ENCODE data around the gene CDKN2AIP.

CDKN2AIP gene

GRCh38 chr4:183416879-183417755, 27.3 kb upstream of the CDKN2AIP start:
- no peak for DNase-seq

GRCh38 chr4:183422962-183423631, 21.3 kb upstream of the CDKN2AIP start:
- DNase-seq, result no peak

GRCh38 chr4:183424109-183424744, 20.2 kb upstream of the CDKN2AIP start:
- peak; percentile 38 for DNase-seq

- peak; percentile 51 for DNase-seq
These were observed 17.9 kb upstream of the CDKN2AIP start for GRCh38 chr4:183426507-183426906.

GRCh38 chr4:183429489-183429888, 14.9 kb upstream of the CDKN2AIP start:
- DNase-seq, result peak; percentile 50

- DNase-seq, result peak; percentile 64
These were observed 14.0 kb upstream of the CDKN2AIP start for GRCh38 chr4:183430317-183430993.

GRCh38 chr4:183430994-183431347, 13.5 kb upstream of the CDKN2AIP start:
- DNase-seq, result no peak

- peak; percentile 37 for DNase-seq
These were observed 12.8 kb upstream of the CDKN2AIP start for GRCh38 chr4:183431614-183432013.

- DNase-seq, result peak; percentile 45
These were observed 11.3 kb upstream of the CDKN2AIP start for GRCh38 chr4:183433183-183433582.

- DNase-seq, result peak; percentile 41
These were observed 10.2 kb upstream of the CDKN2AIP start for GRCh38 chr4:183434264-183434663.

GRCh38 chr4:183434666-183435190, 9.7 kb upstream of the CDKN2AIP start:
- no peak for DNase-seq

- no peak for DNase-seq
These were observed 8.6 kb upstream of the CDKN2AIP start for GRCh38 chr4:183435803-183436202.

- DNase-seq, result peak; percentile 40
These were observed 8.0 kb upstream of the CDKN2AIP start for GRCh38 chr4:183436417-183436816.

GRCh38 chr4:183437452-183437851, 7.0 kb upstream of the CDKN2AIP start:
- DNase-seq, result no peak

GRCh38 chr4:183438458-183439113, 5.8 kb upstream of the CDKN2AIP start:
- DNase-seq, result no peak

- DNase-seq, result no peak
These were observed 3.2 kb upstream of the CDKN2AIP start for GRCh38 chr4:183441276-183441675.

GRCh38 chr4:183443655-183444213, 702 bp upstream of the CDKN2AIP start:
- DNase-seq, result no peak

GRCh38 chr4:183445097-183445428, 627 bp downstream of the CDKN2AIP start:
- DNase-seq, result no peak

GRCh38 chr4:183447646-183448045, 3.2 kb downstream of the CDKN2AIP start:
- no peak for DNase-seq

- DNase-seq, result no peak
These were observed 4.0 kb downstream of the CDKN2AIP start for GRCh38 chr4:183448436-183448835.

GRCh38 chr4:183449193-183449882, 4.9 kb downstream of the CDKN2AIP start:
- no peak for DNase-seq

GRCh38 chr4:183450108-183450507, 5.7 kb downstream of the CDKN2AIP start:
- no peak for DNase-seq
